ENCODE measurements around the gene SLC16A11.
A peak's percentile ranks its signal among the peaks of the same experiment; 100 is the strongest.

SLC16A11 gene

DNA sequence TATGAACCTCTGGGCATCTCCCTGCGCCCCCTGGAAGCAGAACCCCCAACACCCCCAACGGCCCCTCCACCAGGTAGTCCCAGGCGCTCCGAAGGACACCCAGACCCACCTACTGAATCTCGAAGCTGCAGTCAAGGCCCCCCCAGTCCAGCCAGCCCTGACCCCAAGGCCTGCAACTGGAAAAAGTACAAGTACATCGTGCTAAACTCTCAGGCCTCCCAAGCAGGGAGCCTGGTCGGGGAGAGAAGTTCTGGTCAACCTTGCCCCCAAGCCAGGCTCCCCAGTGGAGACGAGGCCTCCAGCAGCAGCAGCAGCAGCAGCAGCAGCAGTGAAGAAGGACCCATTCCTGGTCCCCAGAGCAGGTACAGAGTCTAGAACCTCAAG is 19.5 kb downstream of the SLC16A11 start:
- DNase-seq: no peak

DNA sequence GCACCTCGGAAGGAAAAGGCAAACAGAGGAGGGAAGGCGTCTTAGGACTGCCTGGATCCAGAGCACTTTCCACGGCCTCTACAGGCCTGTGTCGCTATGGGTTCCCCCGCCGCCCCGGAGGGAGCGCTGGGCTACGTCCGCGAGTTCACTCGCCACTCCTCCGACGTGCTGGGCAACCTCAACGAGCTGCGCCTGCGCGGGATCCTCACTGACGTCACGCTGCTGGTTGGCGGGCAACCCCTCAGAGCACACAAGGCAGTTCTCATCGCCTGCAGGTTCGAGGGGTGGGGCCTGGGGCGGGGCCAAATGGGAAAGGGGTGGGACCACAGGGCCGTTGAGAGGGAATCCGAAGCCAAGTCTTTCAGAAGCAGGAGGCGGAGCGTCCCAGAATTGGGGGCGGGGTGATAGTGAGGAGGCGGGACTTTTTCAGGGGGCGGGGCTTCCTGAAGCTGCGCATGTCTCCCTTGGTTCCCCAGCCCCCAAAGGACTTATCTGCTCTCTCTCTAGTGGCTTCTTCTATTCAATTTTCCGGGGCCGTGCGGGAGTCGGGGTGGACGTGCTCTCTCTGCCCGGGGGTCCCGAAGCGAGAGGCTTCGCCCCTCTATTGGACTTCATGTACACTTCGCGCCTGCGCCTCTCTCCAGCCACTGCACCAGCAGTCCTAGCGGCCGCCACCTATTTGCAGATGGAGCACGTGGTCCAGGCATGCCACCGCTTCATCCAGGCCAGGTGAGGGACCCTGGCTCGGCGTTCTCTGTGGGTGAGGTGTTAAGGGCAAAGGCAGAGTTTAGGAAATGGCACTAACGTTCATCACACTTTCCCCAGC is 20.1 kb downstream of the SLC16A11 start:
- DNase-seq: no peak

DNA sequence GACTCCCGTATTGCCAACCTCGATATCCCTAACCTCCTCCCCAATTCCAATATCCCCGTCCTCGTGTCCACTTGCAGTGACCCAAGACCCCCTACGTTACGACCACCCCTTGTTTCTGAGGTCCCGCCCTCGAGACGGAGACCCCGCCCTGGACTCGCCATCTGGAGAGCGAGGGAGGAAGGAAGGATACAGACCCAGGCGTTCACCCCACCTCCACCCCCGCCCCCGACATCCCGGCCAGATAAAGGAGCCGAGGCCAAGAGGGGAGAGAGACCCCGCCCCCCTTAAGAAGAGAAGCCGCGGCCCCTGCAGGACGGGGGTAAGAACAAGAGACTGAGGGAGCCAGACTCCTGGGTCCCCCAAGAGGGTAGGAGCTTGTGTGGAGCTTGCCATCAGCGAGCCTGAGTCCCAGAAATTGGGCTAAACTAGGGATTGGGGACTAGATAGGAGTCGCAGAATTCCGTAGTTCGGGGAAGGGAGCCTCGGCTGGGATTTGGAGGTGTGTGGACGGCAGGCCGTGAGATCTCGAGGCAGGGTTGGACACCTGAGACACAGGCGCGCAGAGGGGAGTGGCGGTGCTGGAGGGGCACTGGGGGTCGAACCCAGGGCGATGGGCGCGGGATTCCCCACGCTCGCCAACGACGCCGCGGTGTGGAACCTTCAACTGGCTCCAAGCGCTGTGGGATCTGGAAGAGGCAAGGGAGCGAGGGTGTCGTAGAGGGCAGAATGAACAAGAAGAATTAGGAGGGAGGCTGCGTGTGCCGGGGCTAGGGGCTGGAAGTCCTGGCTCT is 20.9 kb downstream of the SLC16A11 start, which contains the start of gene BCL6B:
BCL6B (plus strand) TSS at position 270 of the 791 bp plus-strand sequence. CDS start 622 bp downstream, outside the sequence.
- no peak for DNase-seq

DNA sequence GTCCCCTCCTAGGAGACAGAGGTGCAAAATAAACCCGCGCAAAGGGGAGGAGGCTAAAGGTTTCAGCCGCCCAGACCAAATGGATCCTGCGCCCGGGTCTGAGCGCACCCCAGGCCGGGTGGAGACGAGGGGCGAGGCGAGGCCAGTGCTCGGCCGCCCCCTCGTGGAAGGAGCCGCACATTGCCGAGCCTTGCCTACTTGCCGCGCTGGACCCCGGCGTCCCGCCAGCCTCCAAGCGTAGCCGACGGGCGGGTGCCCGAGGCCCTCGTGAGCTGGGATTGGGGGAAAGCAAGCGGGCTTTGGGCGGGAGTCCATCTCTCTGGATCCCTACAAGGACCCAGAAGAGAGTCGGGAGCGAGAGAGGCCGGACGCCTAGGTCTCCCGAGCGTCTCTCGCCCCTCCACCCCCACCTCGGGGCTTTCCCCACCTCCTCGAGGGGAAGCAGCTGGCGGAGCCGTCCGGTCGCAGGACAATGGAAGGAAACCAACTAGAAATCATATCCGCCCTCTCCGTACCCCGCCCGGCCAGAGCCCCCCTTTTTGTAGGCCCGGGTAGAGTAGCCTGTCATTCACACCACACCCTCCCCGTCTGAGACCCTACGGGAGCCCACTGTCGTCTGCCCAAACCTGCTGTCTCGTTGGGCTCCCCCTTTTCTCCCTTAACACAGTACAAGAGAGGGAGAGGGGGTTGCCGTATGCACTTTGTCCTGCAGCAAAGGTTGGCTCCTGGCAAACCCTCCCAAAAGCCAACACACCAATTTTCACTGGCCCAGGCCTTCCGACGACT is 21.7 kb downstream of the SLC16A11 start:
- peak; percentile 76 for DNase-seq

DNA sequence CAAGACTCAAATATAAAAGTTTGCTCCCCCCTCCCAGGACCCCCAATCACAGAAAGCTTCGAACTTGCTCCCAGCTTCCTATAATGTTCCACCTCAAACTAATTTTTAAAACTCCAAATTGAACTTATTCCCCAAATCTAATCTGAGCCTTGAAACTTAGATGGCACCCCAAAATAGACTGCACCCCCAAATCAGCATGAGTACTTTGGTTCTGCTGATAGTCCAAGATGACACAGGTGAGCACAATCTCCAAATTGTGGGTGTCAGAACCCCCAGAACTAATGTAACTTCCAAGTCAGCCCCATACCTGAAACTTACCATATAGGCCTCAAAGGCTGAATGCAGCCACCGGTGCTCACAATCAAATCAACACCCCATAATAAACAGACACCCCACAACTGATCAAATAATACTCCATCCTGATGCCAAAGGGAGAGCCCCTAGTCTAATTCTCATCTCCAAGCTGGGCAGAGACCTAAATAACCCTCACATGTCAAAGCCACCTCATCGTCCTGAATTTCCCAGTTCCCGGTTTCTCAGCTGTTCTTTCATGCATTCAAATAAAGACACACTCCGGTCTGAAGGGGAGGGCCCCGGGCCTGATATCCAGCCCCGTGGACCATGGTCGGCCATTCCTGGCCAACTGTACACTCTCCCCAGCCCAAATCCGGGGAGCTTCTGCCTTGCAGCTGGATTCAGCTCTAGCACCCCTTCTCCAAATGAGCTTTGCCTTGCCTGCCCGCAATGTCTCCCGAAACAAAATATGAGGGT is 22.8 kb downstream of the SLC16A11 start:
- no peak for DNase-seq

DNA sequence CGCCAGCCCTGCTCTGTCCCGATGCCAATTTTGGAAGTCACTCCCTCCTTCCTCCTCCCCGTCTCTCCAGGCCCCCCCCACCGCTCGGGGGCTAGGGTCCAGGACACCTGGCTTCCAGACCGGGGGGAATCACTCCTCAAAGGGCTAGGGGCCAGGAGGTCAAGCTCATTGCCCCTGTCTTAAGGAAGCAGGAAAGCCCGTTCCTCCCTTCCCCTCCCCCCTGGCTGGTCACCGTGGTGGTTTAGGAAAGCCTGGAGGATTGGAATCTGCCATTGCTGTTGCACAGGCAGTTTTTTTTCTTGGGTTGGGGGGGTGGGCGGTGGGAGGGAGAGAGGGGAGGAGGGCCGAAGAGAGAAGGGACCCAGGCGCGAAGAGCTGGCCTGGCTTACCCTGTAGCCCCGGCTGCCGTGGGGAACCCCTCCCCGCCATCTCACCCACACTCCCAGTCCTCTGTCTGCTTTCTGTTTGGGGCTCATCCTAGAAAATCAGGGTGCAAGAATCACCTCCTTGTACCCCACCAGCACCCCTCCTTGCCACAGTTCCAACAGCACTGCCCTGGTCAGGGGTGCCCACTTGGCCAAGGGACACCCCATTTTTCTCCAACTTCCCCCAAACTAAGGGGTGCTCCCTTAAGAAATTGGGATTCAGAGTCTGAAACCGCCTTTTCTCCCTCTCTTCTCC is 23.9 kb downstream of the SLC16A11 start:
- DNase-seq: no peak

DNA sequence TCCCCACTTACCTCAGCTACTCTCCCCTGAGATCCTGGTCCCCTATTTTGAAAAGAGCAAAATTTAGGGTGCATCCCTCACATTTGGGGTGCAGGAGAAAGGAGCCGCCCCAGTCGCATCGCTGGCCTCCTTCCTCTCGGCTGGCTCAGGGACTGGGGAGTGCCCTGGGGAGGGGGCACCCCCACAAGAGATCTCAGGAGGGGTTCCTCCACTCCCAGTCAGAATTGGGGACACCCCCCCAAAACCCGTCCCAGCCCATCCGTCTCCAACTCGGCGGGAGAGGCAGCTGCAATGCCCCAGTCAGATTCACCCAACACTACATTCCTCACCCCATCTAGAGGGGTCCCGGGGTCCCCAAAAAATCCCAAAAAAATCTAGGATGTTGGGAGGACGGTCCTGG is 24.5 kb downstream of the SLC16A11 start:
- DNase-seq: no peak

DNA sequence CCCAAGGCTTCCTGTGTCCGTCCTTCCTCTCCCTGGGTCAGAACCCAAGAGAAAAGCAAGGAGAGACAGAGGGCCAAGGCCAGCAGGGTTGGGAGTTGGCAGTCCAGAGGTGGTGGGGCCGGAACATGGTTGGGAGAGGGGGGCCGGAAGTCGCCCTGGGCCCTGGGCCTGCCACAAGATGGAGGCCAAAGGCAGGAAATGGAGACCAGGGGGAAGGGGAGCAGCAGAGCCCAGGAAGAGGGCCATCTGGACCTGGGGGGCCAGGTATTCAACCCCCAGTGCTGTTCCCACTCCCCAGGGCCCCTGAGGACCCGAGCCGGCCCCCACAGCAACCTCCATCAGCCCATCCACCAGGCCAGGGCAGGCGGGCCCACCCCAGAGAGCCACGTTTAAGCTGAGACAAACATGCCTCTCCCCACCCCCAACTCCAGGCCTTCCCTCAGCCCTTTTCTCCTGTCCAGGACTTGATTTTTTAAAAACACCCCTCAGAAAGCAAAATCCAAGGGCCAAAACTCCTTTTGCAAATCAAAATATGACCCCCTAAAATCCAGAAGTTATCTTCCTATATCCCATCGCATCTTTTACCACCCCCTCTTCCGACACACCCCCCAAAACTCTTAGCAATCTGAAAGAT is 25.4 kb downstream of the SLC16A11 start:
- no peak for DNase-seq

DNA sequence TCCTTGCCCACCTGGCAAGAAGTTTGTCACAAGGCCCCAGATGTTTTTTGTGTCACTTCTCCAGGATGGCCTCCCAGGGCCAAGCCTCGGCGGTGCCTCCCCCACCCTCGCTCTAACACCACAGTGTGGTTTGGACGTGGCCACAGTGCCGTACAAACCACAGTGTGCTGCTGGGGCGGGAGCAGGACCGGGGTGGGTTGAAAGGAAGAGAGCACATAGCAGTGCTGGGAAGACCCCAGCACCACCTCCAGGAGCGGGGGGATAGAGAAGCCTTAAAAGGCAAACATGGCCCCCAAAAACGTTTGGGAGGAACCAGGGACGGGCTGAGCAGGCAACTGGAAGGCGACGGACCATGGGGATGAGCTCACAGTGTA is 26.1 kb downstream of the SLC16A11 start:
- no peak for DNase-seq

DNA sequence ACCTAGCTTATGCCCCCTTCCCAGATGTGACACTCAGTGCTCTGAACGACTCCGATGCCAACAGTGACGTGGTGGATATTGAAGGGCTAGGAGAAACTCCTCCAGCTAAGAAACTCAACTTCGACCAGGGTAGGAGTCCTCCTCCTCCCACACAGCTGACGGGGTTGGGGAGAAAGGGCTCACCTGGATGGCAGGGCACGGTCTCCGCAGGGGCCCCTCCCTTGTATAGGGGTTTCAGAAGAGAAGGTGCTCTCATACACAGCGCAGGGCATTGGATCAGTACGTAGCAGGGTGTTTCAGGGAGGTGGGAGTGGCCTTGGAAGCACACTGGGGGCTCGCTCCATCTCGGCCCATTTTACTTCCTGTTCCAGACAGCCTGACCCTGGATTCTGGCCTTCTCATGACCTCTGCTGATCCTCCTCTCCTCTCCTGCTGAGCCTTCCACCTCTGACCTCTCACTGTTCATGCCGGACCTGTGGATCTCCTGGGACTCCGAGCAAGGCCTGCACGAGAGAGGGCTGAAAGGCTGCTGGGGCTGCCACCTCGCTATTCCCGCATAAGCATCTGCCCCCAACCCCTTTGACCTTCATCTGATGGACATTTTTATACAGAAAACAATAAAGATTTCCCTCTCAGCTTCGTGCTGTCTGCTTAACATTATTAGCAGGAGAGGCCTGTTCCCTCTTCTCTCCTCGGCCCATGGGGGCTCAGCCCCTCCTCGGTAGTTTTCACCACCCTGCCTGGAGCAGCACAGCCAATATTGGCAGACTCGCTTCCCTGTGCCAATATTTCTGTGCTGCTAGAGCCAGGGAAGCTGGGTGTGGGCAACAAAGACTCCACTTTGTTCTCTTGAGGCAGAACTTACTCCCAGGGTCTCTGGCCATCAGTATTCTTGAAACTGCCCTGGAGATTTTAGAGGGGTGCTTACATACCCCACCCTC is 26.7 kb downstream of the SLC16A11 start:
- DNase-seq: no peak

DNA sequence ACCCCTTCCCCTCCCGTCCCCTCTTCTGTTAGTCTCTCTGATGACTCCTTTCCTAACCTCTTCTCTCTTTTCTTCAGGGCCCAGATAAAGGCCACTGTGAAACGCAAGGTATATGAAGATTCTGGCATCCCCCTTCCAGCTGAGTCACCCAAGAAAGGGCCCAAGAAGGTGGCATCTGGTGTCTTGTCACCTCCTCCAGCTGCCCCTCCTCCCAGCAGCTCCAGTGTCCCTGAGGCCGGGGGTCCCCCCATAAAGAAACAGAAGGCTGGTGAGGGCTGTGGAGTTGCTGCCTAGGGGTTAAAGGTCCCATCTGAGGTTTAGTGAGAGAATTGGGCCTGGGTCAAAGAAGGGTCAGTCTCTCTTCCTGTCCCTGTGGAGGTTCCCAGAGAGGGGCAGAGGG is 27.5 kb downstream of the SLC16A11 start:
- DNase-seq: no peak

DNA sequence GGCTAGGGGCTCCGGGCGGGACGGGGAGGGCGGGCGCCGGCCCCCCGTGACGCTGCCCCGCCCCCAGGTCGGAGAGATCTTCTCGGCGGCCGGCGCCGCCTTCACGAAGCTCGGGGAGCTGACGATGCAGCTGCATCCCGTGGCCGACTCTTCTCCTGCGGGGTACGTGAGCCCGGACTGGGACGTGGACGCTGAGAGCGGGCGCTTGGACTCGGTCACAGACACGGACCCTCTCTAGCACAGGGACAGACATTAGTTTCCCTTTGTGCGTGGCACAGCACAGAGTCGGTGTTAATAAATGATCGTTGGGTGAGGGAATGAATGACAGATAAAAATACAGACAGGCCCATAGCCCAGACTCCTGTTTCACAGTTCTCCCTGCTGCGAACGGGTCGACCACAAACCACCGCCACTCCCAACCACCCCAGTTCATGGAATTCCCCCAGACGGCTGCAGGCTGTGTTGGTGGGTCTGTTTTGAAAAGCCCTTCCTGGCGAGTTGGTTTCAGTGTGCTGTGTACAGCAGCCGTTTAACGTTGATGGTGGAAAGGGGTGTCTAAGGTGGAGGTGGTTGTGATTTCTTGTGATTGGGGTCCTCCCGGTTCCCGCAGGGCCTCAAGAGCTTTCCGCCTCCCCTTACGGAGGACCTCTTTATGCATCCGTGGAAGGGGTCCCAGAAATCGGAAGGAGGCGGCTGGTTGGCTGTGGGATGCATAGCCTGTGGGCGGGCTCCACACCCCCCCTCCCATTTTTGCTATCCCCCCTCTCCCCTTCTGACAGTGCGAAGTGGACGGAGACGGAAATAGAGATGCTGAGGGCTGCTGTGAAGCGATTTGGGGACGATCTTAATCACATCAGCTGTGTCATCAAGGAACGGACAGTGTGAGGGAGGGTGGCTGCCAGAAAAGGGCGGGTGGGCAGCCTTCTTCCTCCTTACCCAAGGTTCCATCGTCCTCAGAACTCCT is 28.6 kb downstream of the SLC16A11 start:
- peak; percentile 32 for DNase-seq

DNA sequence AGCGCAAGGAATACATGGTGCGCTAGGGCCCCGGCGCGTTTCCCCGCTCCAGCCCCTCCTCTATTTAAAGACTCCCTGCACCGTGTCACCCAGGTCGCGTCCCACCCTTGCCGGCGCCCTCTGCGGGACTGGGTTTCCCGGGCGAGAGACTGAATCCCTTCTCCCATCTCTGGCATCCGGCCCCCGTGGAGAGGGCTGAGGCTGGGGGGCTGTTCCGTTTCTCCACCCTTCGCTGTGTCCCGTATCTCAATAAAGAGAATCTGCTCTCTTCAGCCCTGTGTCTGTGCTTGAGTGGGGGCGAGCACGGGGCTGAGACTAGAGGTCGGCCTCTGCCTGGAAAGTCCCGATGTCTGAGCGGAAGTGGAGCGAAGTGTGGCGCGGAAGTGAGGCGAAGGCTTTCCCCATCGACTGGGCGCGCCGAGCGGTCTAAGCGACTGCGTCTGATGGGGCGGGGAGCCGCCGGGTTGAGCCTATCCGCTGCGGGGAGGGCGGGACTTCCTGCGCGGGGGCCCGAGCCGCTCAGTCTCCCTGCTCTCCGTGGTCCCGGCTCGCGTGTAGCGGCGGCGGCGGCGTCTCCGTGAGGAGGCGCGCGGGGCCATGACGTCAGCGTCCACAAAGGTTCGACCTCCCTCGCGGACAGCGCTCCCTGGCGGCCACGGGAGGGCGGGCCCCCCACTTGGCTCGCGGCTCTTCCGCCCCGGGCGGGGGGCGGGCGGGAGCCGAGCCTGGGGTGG is 29.5 kb downstream of the SLC16A11 start:
- peak; percentile 95 for DNase-seq

DNA sequence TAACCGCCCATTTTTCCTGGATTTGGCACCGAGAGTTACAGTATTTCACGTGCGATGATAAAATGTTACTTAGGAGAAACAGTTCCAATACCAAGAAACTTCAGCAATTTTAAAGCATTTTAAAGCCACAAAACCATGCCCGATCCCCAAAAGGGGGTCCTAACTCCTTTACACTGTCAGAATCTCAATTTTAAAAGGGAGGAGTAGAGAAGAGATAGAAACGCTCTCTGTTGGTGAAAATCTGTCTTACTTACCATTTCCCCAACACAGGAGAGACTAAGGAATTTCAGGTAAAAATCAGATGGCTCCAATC is 32.0 kb downstream of the SLC16A11 start:
- DNase-seq: no peak

DNA sequence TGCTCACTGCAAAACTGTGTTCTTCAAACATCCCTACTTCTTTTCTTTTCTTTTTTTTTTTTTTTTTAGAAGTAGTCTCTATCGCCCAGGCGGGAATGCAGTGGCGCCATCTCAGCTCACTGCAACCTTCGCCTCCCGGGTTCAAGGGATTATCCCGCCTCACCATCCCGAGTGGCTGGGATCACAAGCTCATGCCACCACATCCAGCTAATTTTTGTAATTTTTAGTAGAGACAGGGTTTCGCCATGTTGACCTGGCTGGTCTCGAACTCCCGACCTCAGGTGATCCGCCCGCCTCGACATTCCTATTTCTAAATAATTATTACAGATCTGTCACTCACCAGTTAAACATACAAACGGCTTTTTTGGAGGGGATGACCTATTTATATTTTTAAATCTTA is 32.5 kb downstream of the SLC16A11 start:
- DNase-seq: no peak

DNA sequence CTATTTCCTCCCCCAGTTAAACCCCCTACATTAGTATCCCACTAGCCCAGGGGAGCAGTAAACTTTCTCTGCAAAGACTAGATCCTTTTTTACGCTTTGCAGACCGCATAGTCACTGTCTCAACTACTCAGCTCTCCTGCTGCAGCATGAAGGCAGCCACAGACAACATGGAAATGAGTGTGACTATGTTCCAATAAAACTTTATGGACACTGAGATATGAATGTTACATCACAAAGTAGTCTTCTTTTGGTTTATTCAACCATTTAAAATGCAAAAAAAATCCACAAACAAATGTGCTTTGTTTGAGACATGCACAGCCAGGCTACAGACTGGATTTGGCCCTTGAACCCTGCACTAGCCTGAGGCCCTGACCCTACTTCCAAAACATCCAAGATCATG is 33.4 kb downstream of the SLC16A11 start:
- DNase-seq: no peak

DNA sequence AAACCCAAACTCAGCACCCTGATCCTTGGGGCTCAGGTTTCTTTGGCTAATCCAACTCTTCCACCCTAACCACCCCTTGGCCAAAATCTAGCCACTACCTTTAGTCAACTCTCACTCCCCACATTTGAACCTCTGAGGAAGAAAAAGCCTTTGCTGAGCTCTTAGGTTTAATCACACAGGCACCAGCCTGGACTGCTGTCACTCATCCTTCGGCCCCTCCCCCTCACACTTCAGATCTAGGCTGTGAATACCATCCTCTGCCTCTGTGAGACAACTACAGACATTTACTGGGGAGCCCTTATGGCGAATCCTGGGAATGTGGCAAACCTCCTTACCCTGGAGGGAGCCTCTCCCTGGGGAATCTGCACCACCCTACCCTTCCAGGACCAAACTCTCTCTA is 36.7 kb downstream of the SLC16A11 start:
- DNase-seq: no peak

DNA sequence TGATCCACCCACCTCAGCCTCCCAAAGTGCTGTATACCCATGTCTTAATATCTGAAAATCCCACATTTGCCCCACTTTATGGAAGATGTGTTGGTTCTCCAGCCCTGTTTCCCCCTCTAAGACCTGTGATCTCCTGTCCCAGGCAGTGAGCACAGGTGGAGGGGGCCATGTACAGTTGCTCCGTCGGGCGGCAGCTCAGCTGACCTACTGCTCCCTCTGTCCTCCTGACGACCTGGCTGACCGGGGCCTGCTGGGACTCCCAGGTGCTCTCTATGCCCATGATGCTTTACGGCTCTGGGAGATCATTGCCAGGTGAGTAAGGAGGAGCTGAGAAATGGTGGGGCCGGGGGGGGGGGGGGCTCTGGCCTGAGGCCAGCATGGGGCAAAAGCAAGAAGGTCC is 38.2 kb downstream of the SLC16A11 start:
- no peak for DNase-seq

Data from RPMI8226 (cell line).